NT2/D1 (cell line): ENCODE results near the gene RTN4.

Experiments used
- DNase-seq: peaks from one replicate; pipeline ENCODE4 v3.0.0-alpha.2; 2011; ENCODE audit warnings: low read depth, low spot score
- H3K27me3 ChIP-seq: 2 replicates; pipeline ENCODE4 v1.6.0; 2011; ENCODE audit warnings: mild to moderate bottlenecking; ENCODE audit not compliant: insufficient read length, insufficient read depth
- H3K36me3 ChIP-seq: 2 replicates; pipeline ENCODE4 v1.6.1; 2011; ENCODE audit warnings: mild to moderate bottlenecking, low read length, mixed read lengths; ENCODE audit not compliant: insufficient read depth, insufficient read length
- H3K4me1 ChIP-seq: 2 replicates; pipeline ENCODE4 v1.5.1; 2011; ENCODE audit not compliant: insufficient read depth, insufficient read length
- H3K4me3 ChIP-seq: 2 replicates; pipeline ENCODE4 v1.5.1; 2011; ENCODE audit warnings: low read depth; ENCODE audit not compliant: insufficient read length
- H3K9ac ChIP-seq: 2 replicates; pipeline ENCODE4 v1.6.0; 2011; ENCODE audit warnings: low read depth; ENCODE audit not compliant: insufficient read length
- H3K9me3 ChIP-seq: 2 replicates; pipeline ENCODE4 v1.5.1; 2011; ENCODE audit warnings: mild to moderate bottlenecking, low read length; ENCODE audit not compliant: insufficient read depth
- SUZ12 ChIP-seq: IDR thresholded peaks from 2 replicates; pipeline ENCODE4 v1.6.1; 2011; ENCODE audit not compliant: insufficient read length, insufficient read depth; ENCODE audit errors: extremely low read depth
- YY1 ChIP-seq: IDR thresholded peaks from 2 replicates; pipeline ENCODE4 v1.6.1; 2011; ENCODE audit not compliant: insufficient read length, insufficient read depth
- ZNF274 ChIP-seq: IDR thresholded peaks from 2 replicates; pipeline ENCODE4 v1.6.1; 2011; ENCODE audit warnings: mild to moderate bottlenecking, low read depth, low read length

The RTN4 gene

GRCh38 chr2:55063713-55064323 lies 13.6 kb upstream of the RTN4 start:
- no peak for TF ChIP-seq ZNF274
- no peak for TF ChIP-seq YY1
- no peak for TF ChIP-seq SUZ12
- Histone ChIP-seq H3K27me3 (no peaks in the 10 kb centered on the region), H3K4me1 (no peaks in the 10 kb centered on the region), H3K9ac (no peak overlapping the region), H3K36me3 (no peaks in the 10 kb centered on the region), H3K9me3 (no peaks in the 10 kb centered on the region), H3K4me3 (no peak overlapping the region)
- no peak for DNase-seq

GRCh38 chr2:55063226-55063625 lies 13.0 kb upstream of the RTN4 start:
- H3K36me3 ChIP-seq, result no peaks in the 10 kb centered on the region
- H3K27me3 ChIP-seq, result no peaks in the 10 kb centered on the region
- no peak for DNase-seq
- H3K9me3 ChIP-seq, result no peaks in the 10 kb centered on the region
- no peak overlapping the region for H3K9ac ChIP-seq
- no peak for TF ChIP-seq SUZ12
- TF ChIP-seq YY1, result no peak
- no peak for TF ChIP-seq ZNF274
- H3K4me3 ChIP-seq, result no peak overlapping the region
- H3K4me1 ChIP-seq, result no peaks in the 10 kb centered on the region

GRCh38 chr2:55062754-55063153 lies 12.5 kb upstream of the RTN4 start:
- no peak overlapping the region for H3K9ac ChIP-seq
- TF ChIP-seq YY1 (no peak), SUZ12 (no peak), ZNF274 (no peak)
- no peaks in the 10 kb centered on the region for H3K4me1 ChIP-seq
- H3K4me3 ChIP-seq, result no peak overlapping the region
- no peaks in the 10 kb centered on the region for H3K27me3 ChIP-seq
- no peak for DNase-seq
- no peaks in the 10 kb centered on the region for H3K36me3 ChIP-seq
- H3K9me3 ChIP-seq, result no peaks in the 10 kb centered on the region

- Histone ChIP-seq H3K27me3 (no peaks in the 10 kb centered on the region), H3K36me3 (no peaks in the 10 kb centered on the region), H3K9me3 (no peaks in the 10 kb centered on the region), H3K4me3 (no peak overlapping the region), H3K9ac (no peak overlapping the region), H3K4me1 (no peaks in the 10 kb centered on the region)
- no peak for DNase-seq
- no peak for TF ChIP-seq YY1
Observed at GRCh38 chr2:55061523-55062344, 11.5 kb upstream of the RTN4 start.

- no peaks in the 10 kb centered on the region for H3K36me3 ChIP-seq
Observed at GRCh38 chr2:55059793-55060192, 9.5 kb upstream of the RTN4 start.

GRCh38 chr2:55057474-55057873 lies 7.2 kb upstream of the RTN4 start:
- no peak overlapping the region for H3K9ac ChIP-seq
- H3K27me3 ChIP-seq, result no peaks in the 10 kb centered on the region
- DNase-seq, result no peak
- H3K4me1 ChIP-seq, result no peaks in the 10 kb centered on the region
- TF ChIP-seq YY1, result no peak
- no peak for TF ChIP-seq SUZ12
- TF ChIP-seq ZNF274, result no peak
- H3K36me3 ChIP-seq, result no peaks in the 10 kb centered on the region
- no peak overlapping the region for H3K4me3 ChIP-seq
- H3K9me3 ChIP-seq, result no peaks in the 10 kb centered on the region

More at GRCh38 chr2:55059793-55060192, 9.5 kb upstream of the RTN4 start:
- Histone ChIP-seq H3K9me3 (no peaks in the 10 kb centered on the region), H3K4me1 (no peaks in the 10 kb centered on the region), H3K27me3 (no peaks in the 10 kb centered on the region), H3K4me3 (no peak overlapping the region), H3K9ac (no peak overlapping the region)
- DNase-seq, result no peak
- no peak for TF ChIP-seq SUZ12
- TF ChIP-seq YY1, result no peak
- TF ChIP-seq ZNF274, result no peak

- Histone ChIP-seq H3K9ac (no peak overlapping the region), H3K36me3 (no peaks in the 10 kb centered on the region), H3K27me3 (no peaks in the 10 kb centered on the region), H3K9me3 (no peaks in the 10 kb centered on the region), H3K4me1 (no peaks in the 10 kb centered on the region), H3K4me3 (no peak overlapping the region)
- no peak for TF ChIP-seq YY1
- TF ChIP-seq ZNF274, result no peak
- TF ChIP-seq SUZ12, result no peak
- no peak for DNase-seq
Observed at GRCh38 chr2:55056024-55056521, 5.8 kb upstream of the RTN4 start.
